Dendritic cell treated with granulocyte-macrophage colony-stimulating factor and Interleukin-4, amounts not matched to agents 40 ng/mL and 50 ng/mL, for 4 days (primary cell): ENCODE data around the gene SPIN1.

Source experiments
- H3K27ac Mint-ChIP-seq: one replicate; pipeline ENCODE4 v1.8.0; 2022; ENCODE audit warnings: mild to moderate bottlenecking, mixed read lengths
- H3K27me3 Mint-ChIP-seq: one replicate; pipeline ENCODE4 v1.8.0; 2022; ENCODE audit warnings: mild to moderate bottlenecking, mixed read lengths
- H3K36me3 Mint-ChIP-seq: one replicate; pipeline ENCODE4 v1.8.0; 2022; ENCODE audit warnings: low read depth, mixed read lengths
- H3K4me1 Mint-ChIP-seq: one replicate; pipeline ENCODE4 v1.8.0; 2022; ENCODE audit warnings: low read depth, mixed read lengths
- H3K4me3 Mint-ChIP-seq: one replicate; pipeline ENCODE4 v1.8.0; 2022; ENCODE audit warnings: mild to moderate bottlenecking, moderate library complexity, mixed read lengths
- H3K9me3 Mint-ChIP-seq: one replicate; pipeline ENCODE4 v1.8.0; 2022; ENCODE audit warnings: mixed read lengths
- intact Hi-C: fragments of 100-400 bp; cut with micrococcal nuclease; formaldehyde crosslinking; loops from one replicate; pipeline ENCODE4 v1.15.0; 2022

The SPIN1 gene

DNA sequence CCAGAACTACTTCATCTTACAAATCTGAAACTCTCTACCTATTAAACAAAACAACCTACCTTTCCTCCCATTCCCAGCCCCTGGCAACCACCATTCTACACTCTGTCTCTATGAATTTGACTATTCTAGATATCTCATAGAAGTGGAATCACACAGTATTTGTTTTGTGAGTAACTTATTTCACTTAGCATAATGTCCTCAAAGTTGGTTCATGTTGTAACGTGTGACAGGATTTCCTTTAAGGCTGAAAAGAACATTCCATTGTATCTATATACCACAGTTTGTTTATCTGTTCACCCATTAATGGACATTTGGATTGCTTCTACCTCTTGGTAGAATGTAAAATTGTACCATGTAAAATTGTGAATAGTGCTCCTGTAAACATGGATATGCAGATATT is 76.6 kb downstream of the SPIN1 start:
- Mint-ChIP-seq H3K27ac (no peak overlapping the region), H3K9me3 (no peaks in the 10 kb centered on the region), H3K27me3 (no peaks in the 10 kb centered on the region), H3K4me1 (no peaks in the 10 kb centered on the region), H3K4me3 (no peak overlapping the region), H3K36me3 (peaks cover 23% of the 10 kb centered on the region)
- intact Hi-C loops, result no loop called here

DNA sequence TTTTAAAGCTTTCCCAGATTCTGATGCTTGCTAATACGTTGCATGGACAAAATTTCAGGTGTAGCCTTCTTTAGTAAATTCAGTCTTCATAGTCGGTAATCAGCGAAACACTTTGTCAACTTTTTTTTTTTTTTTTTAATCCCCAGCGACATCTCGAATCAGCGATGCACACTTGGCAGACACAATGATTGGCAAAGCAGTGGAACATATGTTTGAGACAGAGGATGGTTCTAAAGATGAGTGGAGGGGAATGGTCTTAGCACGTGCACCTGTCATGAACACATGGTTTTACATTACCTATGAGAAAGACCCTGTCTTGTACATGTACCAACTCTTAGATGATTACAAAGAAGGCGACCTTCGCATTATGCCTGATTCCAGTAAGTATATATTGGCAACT is 80.0 kb downstream of the SPIN1 start:
- Mint-ChIP-seq H3K4me1 (no peaks in the 10 kb centered on the region), H3K9me3 (no peaks in the 10 kb centered on the region), H3K27ac (no peak overlapping the region), H3K27me3 (no peaks in the 10 kb centered on the region), H3K4me3 (no peak overlapping the region), H3K36me3 (peaks cover 51% of the 10 kb centered on the region)
- intact Hi-C loops, result no loop called here

DNA sequence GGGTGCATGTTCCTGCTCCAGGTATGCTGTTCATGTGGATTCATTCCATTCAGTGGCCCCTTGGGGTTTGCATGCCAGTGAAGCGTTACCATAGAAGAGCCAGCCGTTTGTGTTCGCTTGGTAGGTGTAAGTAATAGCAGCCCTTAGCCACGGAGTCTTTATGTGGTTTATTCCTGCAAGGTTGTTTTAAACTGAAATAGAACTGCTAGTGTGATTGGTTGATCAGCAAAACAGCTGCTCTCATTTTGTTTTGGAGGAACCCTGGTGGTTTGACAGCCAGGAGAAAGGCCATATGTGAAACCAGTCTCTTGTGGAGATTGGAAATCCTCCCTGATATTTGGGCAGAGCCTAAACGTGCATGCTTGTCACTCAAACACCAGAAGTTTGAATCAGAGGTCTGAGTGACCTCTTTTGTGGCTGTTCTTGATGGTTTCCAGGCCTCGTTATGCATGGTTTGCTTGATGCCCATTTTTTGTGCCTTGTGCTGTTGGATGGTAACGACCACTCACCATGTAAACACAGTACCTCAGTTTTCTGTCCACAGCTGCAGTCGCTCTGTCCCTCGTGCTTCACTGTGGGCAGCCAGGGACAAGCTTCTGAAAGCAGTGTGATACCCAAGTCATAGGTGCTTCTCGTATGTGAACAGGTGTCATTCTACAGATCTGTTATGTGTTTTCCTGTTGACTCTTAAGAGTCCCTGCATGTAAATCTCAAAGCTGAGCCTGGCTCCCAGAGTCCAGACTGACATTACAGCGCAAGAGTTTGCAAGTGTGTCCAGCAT is 88.4 kb downstream of the SPIN1 start:
- intact Hi-C loops, result no loop called here
- Mint-ChIP-seq H3K27me3 (no peaks in the 10 kb centered on the region), H3K27ac (no peak overlapping the region), H3K4me1 (no peaks in the 10 kb centered on the region), H3K9me3 (no peaks in the 10 kb centered on the region), H3K4me3 (no peak overlapping the region), H3K36me3 (peaks cover 54% of the 10 kb centered on the region)

DNA sequence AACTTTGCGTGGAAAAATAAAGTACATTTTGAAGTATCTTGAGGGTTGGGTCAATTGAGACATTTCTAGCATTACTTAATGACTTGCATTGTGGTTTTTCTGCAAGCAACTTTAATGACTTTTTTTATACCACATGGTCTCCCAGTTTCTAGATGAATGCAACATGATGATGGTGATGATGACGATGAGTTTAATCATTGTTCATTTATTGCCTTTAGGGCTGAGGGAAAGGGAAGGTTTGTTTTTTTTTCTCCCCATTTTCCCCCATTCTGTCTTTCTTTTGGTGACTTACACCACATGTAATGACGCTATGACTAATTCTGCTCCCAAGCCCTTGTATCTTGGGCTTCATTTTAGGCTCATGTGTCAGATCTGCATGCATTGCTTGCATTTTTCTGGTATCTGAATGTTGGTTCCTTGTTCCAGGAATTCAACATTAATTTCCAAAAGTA is 89.1 kb downstream of the SPIN1 start:
- Mint-ChIP-seq H3K27ac (no peak overlapping the region), H3K4me1 (no peaks in the 10 kb centered on the region), H3K4me3 (no peak overlapping the region), H3K27me3 (no peaks in the 10 kb centered on the region), H3K9me3 (no peaks in the 10 kb centered on the region), H3K36me3 (peaks cover 53% of the 10 kb centered on the region)
- intact Hi-C loops, result no loop called here

DNA sequence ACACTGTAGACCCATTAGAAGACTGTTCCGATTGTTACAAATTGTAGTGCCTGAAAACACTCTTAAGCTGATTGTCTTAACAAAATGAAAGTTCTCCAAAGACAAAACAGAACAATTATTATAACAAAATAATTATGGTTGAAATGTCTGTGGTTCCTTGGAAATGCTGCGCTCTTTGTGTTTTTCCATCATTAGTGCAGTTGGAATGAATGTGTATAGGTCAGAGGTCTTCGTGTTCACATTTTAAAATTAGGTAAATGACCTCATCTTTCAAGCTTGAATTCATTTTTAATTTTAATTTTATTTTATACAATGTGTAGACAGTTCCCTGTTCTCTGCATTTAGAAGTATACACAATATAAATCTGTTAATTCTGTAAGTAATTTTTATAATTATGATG is 90.0 kb downstream of the SPIN1 start:
- Mint-ChIP-seq H3K4me1 (no peaks in the 10 kb centered on the region), H3K4me3 (no peak overlapping the region)
- intact Hi-C loops, result no loop called here

DNA sequence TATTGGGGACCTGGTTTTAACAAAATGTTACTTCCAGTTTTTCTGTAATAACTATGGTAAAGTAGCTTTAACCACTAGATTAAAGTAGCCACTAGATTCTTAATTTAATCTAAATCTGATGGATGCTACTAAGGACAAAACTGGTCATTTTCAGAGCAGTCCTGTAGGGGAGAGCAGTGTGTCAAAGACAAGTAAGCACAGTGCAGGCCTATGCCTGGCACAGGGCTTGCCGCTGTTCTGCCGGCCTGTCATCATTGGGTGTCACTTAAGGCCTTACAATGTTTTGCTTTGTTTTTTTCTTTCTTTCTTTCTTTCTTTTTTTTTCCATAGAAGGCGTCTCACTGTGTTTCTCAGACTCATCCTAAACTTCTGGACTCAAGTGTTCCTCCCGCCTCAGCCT is 93.7 kb downstream of the SPIN1 start:
- intact Hi-C loops, result no loop called here
- Mint-ChIP-seq H3K27me3 (no peaks in the 10 kb centered on the region), H3K4me3 (no peak overlapping the region), H3K27ac (no peak overlapping the region), H3K4me1 (no peaks in the 10 kb centered on the region), H3K36me3 (peaks cover 23% of the 10 kb centered on the region), H3K9me3 (no peaks in the 10 kb centered on the region)

More for the DNA sequence above, 90.0 kb downstream of the SPIN1 start:
- Mint-ChIP-seq H3K27ac (no peak overlapping the region), H3K27me3 (no peaks in the 10 kb centered on the region), H3K36me3 (peaks cover 47% of the 10 kb centered on the region), H3K9me3 (no peaks in the 10 kb centered on the region)

DNA sequence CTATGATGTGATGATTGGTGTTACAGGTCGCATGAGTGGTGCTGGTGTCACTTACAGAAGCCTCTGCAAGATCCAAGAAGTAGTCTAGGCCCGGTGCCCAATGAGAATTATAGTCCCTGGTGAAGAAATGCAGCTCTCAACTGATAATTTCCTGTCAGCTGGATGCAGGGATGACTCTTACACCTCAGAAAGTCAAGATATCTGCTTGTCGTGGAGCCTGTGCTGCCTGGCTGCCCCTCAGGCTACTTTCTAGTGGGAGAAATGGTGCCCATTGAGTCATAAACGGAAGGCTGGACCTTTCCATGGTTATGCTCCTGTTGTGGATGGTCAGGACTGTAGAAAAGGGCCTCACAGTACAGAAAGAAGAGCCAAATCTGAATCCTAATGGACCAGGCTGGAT is 99.9 kb downstream of the SPIN1 start:
- intact Hi-C loops, result no loop called here
- H3K4me3 Mint-ChIP-seq, result no peak overlapping the region
- H3K27me3 Mint-ChIP-seq, result no peaks in the 10 kb centered on the region
- H3K27ac Mint-ChIP-seq, result no peak overlapping the region
- peaks cover 7% of the 10 kb centered on the region for H3K36me3 Mint-ChIP-seq
- H3K9me3 Mint-ChIP-seq, result no peaks in the 10 kb centered on the region
- no peaks in the 10 kb centered on the region for H3K4me1 Mint-ChIP-seq

DNA sequence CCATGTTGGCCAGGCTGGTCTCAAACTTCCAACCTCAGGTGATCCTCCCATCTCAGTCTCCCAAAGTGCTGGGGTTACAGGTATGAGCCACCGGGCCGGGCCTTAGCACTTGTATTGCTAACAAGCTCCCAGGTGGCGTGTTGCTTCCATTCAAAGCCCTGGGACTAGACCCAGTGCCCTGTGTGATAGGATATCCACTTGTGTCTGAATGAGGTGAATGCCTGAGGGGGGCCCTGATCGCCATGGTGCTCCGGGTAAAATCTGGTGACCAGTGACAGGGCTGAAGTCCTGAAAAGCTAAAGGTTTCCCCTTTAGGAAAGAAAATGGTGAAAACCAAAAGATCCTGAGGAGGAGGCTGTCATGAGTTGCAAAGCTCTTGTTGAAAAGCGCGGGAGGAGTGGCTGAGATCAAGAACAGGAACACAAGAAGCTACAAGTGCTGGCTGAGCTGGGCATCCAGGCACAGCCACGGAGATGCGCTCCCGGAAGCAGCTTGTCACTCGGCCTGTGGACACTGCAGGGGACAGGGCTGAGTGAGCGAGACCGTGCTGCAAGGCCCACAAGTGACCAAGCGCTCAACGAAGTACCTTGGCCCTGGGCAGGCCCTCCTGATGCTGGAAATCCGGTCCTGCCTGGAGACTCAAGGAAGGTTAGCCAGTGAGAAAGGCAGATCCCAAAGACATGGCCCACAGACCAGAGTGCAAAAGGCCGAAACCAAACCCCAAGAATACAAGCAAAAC is 106.9 kb downstream of the SPIN1 start:
- intact Hi-C loops, result no loop called here
- Mint-ChIP-seq H3K27ac (no peak overlapping the region), H3K9me3 (no peaks in the 10 kb centered on the region), H3K36me3 (no peaks in the 10 kb centered on the region), H3K4me1 (no peaks in the 10 kb centered on the region), H3K4me3 (no peak overlapping the region), H3K27me3 (no peaks in the 10 kb centered on the region)

DNA sequence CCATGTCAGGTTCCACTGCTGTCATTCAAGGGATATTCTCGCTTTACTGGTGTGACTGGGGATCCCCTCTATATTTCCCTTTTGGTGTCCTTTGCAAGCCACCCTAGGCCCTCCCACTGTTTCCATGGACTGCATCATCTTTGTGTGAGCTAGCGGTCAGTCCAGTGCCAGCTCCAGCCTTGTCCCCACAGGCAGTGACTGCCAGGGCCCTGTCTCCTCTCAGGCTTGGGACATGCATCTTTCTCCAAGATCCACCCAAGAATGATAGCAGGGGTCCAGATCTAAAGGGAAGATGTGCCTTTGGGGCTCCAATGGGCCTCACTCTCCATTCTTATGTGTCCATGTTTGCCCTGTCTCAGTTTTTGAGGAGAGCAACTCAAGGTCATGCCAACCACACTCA is 109.0 kb downstream of the SPIN1 start:
- no peaks in the 10 kb centered on the region for H3K36me3 Mint-ChIP-seq
- H3K27ac Mint-ChIP-seq, result no peak overlapping the region
- no peaks in the 10 kb centered on the region for H3K9me3 Mint-ChIP-seq
- no peaks in the 10 kb centered on the region for H3K4me1 Mint-ChIP-seq
- intact Hi-C loops, result no loop called here
- no peak overlapping the region for H3K4me3 Mint-ChIP-seq
- no peaks in the 10 kb centered on the region for H3K27me3 Mint-ChIP-seq

DNA sequence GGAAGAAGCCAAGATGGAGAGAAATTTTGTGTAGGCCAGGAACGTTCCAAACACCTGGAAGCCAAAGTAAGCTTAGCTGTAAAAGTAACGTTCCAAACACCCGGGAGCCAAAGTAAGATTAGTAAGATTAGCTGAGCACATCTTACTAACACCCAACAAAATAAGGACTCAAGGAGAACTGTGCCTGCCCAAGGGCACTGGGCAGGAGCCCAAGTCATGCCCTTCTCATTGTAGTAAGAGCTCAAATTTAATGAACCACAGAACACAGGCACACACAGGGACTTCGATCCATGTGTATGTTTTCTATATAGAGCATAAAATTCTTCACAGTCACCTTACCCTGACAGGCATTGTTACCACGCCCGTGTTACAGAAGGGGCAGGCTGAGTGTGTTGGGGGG is 110.6 kb downstream of the SPIN1 start:
- H3K27me3 Mint-ChIP-seq, result no peaks in the 10 kb centered on the region
- no peak overlapping the region for H3K4me3 Mint-ChIP-seq
- no peaks in the 10 kb centered on the region for H3K4me1 Mint-ChIP-seq
- H3K27ac Mint-ChIP-seq, result no peak overlapping the region
- H3K9me3 Mint-ChIP-seq, result no peaks in the 10 kb centered on the region
- no peaks in the 10 kb centered on the region for H3K36me3 Mint-ChIP-seq
- intact Hi-C loops, result no loop called here

DNA sequence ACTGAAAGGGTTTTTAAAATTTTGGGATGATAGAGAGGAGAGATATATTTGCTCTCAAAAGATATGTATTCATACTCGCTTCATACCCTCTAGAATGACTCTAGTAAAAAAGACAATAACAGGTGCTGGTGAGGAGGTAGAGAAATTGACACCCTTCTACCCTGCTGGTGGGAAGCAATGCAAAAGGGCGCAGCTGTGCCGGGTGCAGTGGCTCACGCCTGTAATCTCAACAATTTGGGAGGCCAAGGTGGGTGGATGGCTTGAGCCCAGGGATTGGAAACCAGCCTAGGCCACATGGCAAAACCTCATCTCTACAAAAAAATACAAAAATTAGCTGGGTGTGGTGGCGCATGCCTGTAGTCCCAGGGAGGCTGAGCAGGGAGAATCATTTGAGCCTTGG is 112.8 kb downstream of the SPIN1 start:
- Mint-ChIP-seq H3K4me1 (no peaks in the 10 kb centered on the region), H3K4me3 (no peak overlapping the region), H3K27ac (no peak overlapping the region), H3K27me3 (no peaks in the 10 kb centered on the region), H3K36me3 (no peaks in the 10 kb centered on the region), H3K9me3 (no peaks in the 10 kb centered on the region)
- intact Hi-C loops, result no loop called here

DNA sequence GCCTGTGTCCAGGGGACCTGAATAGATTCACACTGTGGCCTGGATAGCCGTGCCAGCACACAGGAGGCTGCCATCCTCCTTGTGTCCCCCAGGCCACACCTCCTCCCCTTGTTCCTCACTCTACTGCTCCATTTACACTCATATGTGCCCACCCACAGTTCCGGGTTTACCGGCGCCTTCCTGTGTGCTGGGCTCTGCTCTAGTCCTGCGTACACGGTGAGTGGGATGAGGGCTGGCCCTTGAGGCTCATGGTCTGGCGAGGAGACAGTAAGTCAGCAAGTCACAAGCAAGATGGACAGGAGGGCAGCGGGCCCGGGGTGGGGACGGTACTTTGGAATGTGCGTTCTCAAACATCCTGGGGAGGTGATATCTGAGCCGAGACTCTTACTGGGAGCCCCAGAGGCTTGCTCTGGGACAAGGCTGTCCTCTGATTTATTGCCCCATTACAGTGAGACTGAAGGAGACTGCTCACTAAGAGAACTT is 114.3 kb downstream of the SPIN1 start:
- Mint-ChIP-seq H3K4me3 (no peak overlapping the region), H3K27me3 (no peaks in the 10 kb centered on the region), H3K9me3 (no peaks in the 10 kb centered on the region), H3K4me1 (no peaks in the 10 kb centered on the region), H3K27ac (no peak overlapping the region), H3K36me3 (no peaks in the 10 kb centered on the region)
- intact Hi-C loops, result no loop called here

DNA sequence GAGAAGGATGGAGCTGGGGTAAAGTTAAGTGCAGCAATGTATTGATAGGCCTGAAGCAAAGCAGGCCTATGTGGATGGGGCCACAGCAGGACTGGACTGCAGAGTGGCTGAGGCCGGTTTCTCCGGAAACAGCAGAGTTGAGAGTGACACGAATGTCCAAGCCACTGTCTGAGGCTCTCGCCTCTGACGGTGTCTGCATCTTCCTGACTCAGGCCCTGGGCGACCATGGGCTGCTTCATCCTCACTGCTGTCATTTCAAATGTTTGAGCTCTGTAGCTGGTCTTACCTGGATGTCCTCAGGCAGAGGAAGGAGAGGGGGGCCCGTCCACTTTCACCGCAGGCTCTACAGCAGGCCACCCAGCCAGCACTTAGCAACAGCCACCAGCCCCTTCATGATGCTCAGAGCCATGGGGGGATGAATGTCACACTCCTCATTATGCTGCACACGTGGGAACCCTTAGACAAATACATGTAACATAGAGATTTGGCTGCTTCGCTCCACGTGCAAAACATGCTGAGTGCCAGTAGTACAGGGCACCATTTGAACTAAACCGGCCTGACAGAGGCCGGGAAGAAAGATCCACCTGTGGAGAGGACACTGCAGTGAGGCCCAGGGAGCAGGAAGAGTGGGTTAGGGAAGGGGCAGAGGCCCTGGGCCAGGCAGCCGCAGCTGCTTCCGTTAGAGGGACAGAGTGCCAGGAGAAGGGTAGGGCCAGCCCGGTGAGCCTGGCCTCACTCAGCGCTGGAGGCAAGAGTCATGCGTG is 115.0 kb downstream of the SPIN1 start:
- Mint-ChIP-seq H3K36me3 (no peaks in the 10 kb centered on the region), H3K27ac (no peak overlapping the region), H3K27me3 (no peaks in the 10 kb centered on the region), H3K4me1 (no peaks in the 10 kb centered on the region), H3K9me3 (no peaks in the 10 kb centered on the region), H3K4me3 (no peak overlapping the region)
- intact Hi-C loops, result no loop called here
